Vagina (tissue), 2 donors: ENCODE measurements around the gene COL18A1. TPM values are rescaled to one million over a fixed set of nuclear protein-coding genes. Genes with fewer than 3 reads are reported as not detected.

Experiments used
- DNase-seq, 2 donors: peaks; one replicate each; pipeline ENCODE4 v3.0.0-alpha.2; 2017; ENCODE audit errors: extremely low spot score in 2 of 2
- H3K27ac ChIP-seq: fragments of 200-600 bp; sonication (generic); one replicate; pipeline ENCODE4 v1.5.1; 2019
- H3K27me3 ChIP-seq: fragments of 200-600 bp; sonication (generic); one replicate; pipeline ENCODE4 v1.5.1; 2019
- H3K36me3 ChIP-seq, 2 donors: fragments of 200-600 bp; sonication (generic); one replicate each; pipeline ENCODE4 v1.5.1; 2017 to 2019
- H3K4me1 ChIP-seq: fragments of 200-600 bp; sonication (generic); one replicate; pipeline ENCODE4 v1.5.1; 2019
- H3K4me3 ChIP-seq, 2 donors: fragments of 200-600 bp; sonication (generic); 1 replicate in 1 of 2; 2 replicates in 1 of 2; pipeline ENCODE4 v1.5.1; 2016 to 2019
- H3K9me3 ChIP-seq: fragments of 200-600 bp; sonication (generic); one replicate; pipeline ENCODE4 v1.5.1; 2019
- POLR2A ChIP-seq, 2 donors: fragments of 450-650 bp; IDR thresholded peaks; one replicate each; pipeline ENCODE4 v1.6.1; 2017; ENCODE audit warnings: antibody characterized with exemption in 2 of 2, mild to moderate bottlenecking in 2 of 2, moderate library complexity in 2 of 2
- POLR2AphosphoS5 ChIP-seq, 2 donors: sonication (generic); formaldehyde crosslinking; IDR thresholded peaks; one replicate each; pipeline ENCODE4 v1.9.0; 2017; ENCODE audit warnings: antibody characterized with exemption in 2 of 2, mild to moderate bottlenecking in 2 of 2, low read depth in 1 of 2; ENCODE audit not compliant: insufficient read depth in 1 of 2
- intact Hi-C: fragments of 100-400 bp; cut with DNase I; formaldehyde crosslinking; loops from one replicate; pipeline ENCODE4 v1.15.1; 2023
- total RNA-seq: library from RNA; depleted of rRNA; stranded (reverse); fragments of >200 nt; gene quantifications from one replicate; pipeline ENCODE4 v1.2.3, GENCODE V29; 2016
- TF ChIP-seq, protein P1 (sequence below), 3 experiments: fragments of 450-650 bp in 2 of 3; fragments of 200-600 bp in 1 of 3; sonication (generic) in 1 of 3; IDR thresholded peaks; one replicate each; pipeline ENCODE4 v1.5.1; 2017 to 2019; ENCODE audit warnings: antibody characterized with exemption in 3 of 3, mild to moderate bottlenecking in 2 of 3, moderate library complexity in 2 of 3

The COL18A1 gene
- total RNA-seq, 1 donor from 2014 or later, result 86.7 TPM

DNA sequence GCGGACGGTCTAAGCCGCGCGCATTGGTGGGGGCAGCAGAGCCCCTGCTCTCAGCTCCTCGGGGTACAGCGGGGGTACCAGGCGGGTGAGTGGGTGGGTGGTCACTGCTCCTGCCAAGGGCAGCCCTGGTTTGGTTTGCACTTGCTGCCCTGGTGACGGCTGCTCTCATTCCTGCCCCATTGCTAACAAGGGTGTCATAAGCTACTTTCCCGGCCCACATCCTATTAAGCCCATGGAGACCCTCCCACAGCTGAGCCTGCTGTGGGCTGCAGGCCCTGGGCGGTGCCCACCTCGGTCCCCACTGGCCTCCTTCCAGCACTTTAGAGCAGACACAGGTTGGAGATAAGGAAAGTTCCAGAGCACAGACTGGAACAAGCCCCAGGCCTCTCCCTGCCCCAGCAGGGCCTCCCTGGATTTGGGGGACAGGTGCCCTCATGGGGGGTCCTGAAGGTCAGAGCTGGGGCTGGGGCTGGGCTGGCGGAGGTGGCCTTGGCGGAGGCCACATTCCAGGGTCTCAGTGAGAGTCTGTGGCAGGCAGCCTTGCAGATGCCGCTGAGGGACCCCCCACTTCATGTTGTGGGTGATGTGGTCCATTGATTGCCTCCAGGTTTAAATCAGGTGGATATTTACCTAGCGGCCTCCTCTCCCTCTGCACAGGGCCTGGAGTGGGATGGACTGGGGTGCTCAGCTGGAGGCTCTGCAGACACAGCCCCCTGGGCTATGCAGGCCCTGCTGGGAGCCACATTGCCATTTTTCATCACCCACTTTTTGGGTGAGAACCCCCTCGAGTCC, 27.0 kb downstream of the COL18A1 start:
- intact Hi-C loops, result no loop called here

GRCh38 chr21:45432575-45433255, 27.8 kb downstream of the COL18A1 start:
- H3K4me1 ChIP-seq, result peaks cover 80% of the 10 kb centered on the region

More for the DNA sequence above, 27.0 kb downstream of the COL18A1 start:
- Histone ChIP-seq H3K27ac (peak overlapping the region; percentile 82), H3K27me3 (no peaks in the 10 kb centered on the region), H3K4me1 (peaks cover 87% of the 10 kb centered on the region), H3K36me3 (no peaks in the 10 kb centered on the region), H3K9me3 (no peaks in the 10 kb centered on the region), H3K4me3 (no peak overlapping the region)
- no peak for DNase-seq
- TF ChIP-seq POLR2A (IDR thresholded peaks at IDR 0.05) (no peak), POLR2AphosphoS5 (IDR thresholded peaks at IDR 0.05; ENCODE audit: insufficient read depth in 1 of 2, low read depth in 1 of 2) (no peak)
- TF ChIP-seq, protein P1, sequence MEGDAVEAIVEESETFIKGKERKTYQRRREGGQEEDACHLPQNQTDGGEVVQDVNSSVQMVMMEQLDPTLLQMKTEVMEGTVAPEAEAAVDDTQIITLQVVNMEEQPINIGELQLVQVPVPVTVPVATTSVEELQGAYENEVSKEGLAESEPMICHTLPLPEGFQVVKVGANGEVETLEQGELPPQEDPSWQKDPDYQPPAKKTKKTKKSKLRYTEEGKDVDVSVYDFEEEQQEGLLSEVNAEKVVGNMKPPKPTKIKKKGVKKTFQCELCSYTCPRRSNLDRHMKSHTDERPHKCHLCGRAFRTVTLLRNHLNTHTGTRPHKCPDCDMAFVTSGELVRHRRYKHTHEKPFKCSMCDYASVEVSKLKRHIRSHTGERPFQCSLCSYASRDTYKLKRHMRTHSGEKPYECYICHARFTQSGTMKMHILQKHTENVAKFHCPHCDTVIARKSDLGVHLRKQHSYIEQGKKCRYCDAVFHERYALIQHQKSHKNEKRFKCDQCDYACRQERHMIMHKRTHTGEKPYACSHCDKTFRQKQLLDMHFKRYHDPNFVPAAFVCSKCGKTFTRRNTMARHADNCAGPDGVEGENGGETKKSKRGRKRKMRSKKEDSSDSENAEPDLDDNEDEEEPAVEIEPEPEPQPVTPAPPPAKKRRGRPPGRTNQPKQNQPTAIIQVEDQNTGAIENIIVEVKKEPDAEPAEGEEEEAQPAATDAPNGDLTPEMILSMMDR (IDR thresholded peaks at IDR 0.05), result no peak

DNA sequence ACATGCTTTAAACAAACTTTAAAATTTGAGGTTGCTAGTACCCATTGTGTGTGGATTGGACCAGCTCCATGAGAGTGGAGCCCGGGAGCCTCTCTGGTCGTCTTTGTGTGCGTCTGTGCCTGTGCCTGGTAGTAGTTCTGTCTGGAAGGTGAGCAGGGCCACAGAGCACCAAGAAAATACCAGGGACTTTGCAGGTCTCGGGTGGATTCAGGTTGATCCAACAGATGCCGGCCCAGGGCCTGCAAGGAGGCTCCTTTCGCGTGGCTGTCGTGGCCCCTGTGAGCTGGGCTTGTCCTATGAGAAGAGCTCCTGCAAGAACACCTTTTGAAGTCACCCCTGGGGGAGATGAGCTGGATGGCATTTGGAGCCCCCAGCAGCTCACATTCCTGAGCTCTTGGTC, 28.3 kb downstream of the COL18A1 start:
- no peak overlapping the region for H3K4me3 ChIP-seq
- no peak for DNase-seq
- H3K27me3 ChIP-seq, result no peaks in the 10 kb centered on the region
- H3K9me3 ChIP-seq, result no peaks in the 10 kb centered on the region
- intact Hi-C loops, result no loop called here
- H3K4me1 ChIP-seq, result peaks cover 76% of the 10 kb centered on the region
- H3K36me3 ChIP-seq, result no peaks in the 10 kb centered on the region
- TF ChIP-seq, protein P1 (IDR thresholded peaks at IDR 0.05), result no peak
- TF ChIP-seq POLR2A (IDR thresholded peaks at IDR 0.05) (no peak), POLR2AphosphoS5 (IDR thresholded peaks at IDR 0.05; ENCODE audit: insufficient read depth in 1 of 2, low read depth in 1 of 2) (no peak)
- H3K27ac ChIP-seq, result peak overlapping the region; percentile 82

More at GRCh38 chr21:45432575-45433255, 27.8 kb downstream of the COL18A1 start:
- Histone ChIP-seq H3K4me3 (no peak overlapping the region), H3K27me3 (no peaks in the 10 kb centered on the region), H3K9me3 (no peaks in the 10 kb centered on the region), H3K27ac (peak overlapping the region; percentile 82), H3K36me3 (no peaks in the 10 kb centered on the region)
- TF ChIP-seq POLR2AphosphoS5 (IDR thresholded peaks at IDR 0.05; ENCODE audit: insufficient read depth in 1 of 2, low read depth in 1 of 2) (peak; percentile 28 to 60), POLR2A (IDR thresholded peaks at IDR 0.05) (no peak)
- TF ChIP-seq, protein P1 (IDR thresholded peaks at IDR 0.05), result no peak
- DNase-seq, result no peak
- intact Hi-C loops, result no loop called here

GRCh38 chr21:45433911-45434644, 29.1 kb downstream of the COL18A1 start:
- intact Hi-C loops, result no loop called here
- Histone ChIP-seq H3K4me3 (no peak overlapping the region), H3K4me1 (peaks cover 81% of the 10 kb centered on the region), H3K9me3 (no peaks in the 10 kb centered on the region), H3K27ac (peak overlapping the region; percentile 82), H3K36me3 (no peaks in the 10 kb centered on the region), H3K27me3 (no peaks in the 10 kb centered on the region)
- TF ChIP-seq POLR2AphosphoS5 (IDR thresholded peaks at IDR 0.05; ENCODE audit: insufficient read depth in 1 of 2, low read depth in 1 of 2), result no peak
- TF ChIP-seq POLR2A (IDR thresholded peaks at IDR 0.05), result no peak
- TF ChIP-seq, protein P1 (IDR thresholded peaks at IDR 0.05), result no peak
- DNase-seq, result no peak
